ENCODE data around the gene SNHG17. TPM values are rescaled to one million over a fixed set of nuclear protein-coding genes. Genes with fewer than 3 reads are reported as not detected.

SNHG17 gene
- total RNA-seq, 1 donor from 2014 or later = 57.0 TPM

Other genes starting within 250 kb of the SNHG17 start
- 4.7 TPM in 1 of 2 replicates, not detected in the other for gene KIAA1755, start 174.6 kb downstream of the SNHG17 start, total RNA-seq (ENCODE audit: low replicate concordance)
- gene BPI, start 131.2 kb downstream of the SNHG17 start, total RNA-seq (ENCODE audit: low replicate concordance) = 0.17 TPM in 1 of 2 replicates, not detected in the other
- not detected in 2 replicates for gene LBP, start 88.8 kb downstream of the SNHG17 start, total RNA-seq (ENCODE audit: low replicate concordance)
- 38.2 and 39.6 TPM in 2 replicates for gene RALGAPB, start 37.5 kb upstream of the SNHG17 start, total RNA-seq (ENCODE audit: low replicate concordance)
- gene ADIG, start 145.9 kb upstream of the SNHG17 start, total RNA-seq (ENCODE audit: low replicate concordance) = not detected in 2 replicates
- gene ARHGAP40, start 166.5 kb upstream of the SNHG17 start, total RNA-seq (ENCODE audit: low replicate concordance) = 1.7 and 1.9 TPM in 2 replicates

Measured in type B pancreatic cell (in vitro differentiated cells).